ENCODE measurements around the gene SNX18. TPM values are rescaled to one million over a fixed set of nuclear protein-coding genes. Genes with fewer than 3 reads are reported as not detected.

SNX18 gene
- polyA plus RNA-seq, 1 of the 3 experiments (the other 2 are of a cell fraction): 4.6 TPM

GRCh38 chr5:54495027-54495426 is 22.5 kb upstream of the SNX18 start:
- peaks cover 12% of the 10 kb centered on the region for H3K27me3 ChIP-seq (ENCODE audit: insufficient read depth)
- H3K79me2 ChIP-seq (ENCODE audit: insufficient read depth): no peaks in the 10 kb centered on the region
- no peak overlapping the region for H3K9ac ChIP-seq
- H3K27ac ChIP-seq (ENCODE audit: low read depth in 2 of 2, low read length in 1 of 2): no peak overlapping the region
- TF ChIP-seq FOXJ3 (CRISPR knock-in tag; IDR thresholded peaks at IDR 0.05): no peak
- TF ChIP-seq FOXM1 (IDR thresholded peaks at IDR 0.05; ENCODE audit: low read depth): no peak
- TF ChIP-seq IRF3 (IDR thresholded peaks at IDR 0.05; ENCODE audit: low read depth, low read length): no peak
- TF ChIP-seq ZBTB33 (IDR thresholded peaks at IDR 0.05; ENCODE audit: borderline replicate concordance, low read depth): no peak
- TF ChIP-seq NFIC (IDR thresholded peaks at IDR 0.05; ENCODE audit: borderline replicate concordance): no peak
- TF ChIP-seq USF1 (IDR thresholded peaks at IDR 0.05; ENCODE audit: borderline replicate concordance, low read depth): no peak
- no peak for TF ChIP-seq RFX5 (IDR thresholded peaks at IDR 0.05; ENCODE audit: low read length)
- no peak for TF ChIP-seq POLR2AphosphoS5 (IDR thresholded peaks at IDR 0.05; ENCODE audit: low read depth, low read length)
- TF ChIP-seq RXRA (IDR thresholded peaks at IDR 0.05; ENCODE audit: borderline replicate concordance, low read depth): no peak
- TF ChIP-seq PBX3 (IDR thresholded peaks at IDR 0.05): no peak
- TF ChIP-seq USF2 (IDR thresholded peaks at IDR 0.05; ENCODE audit: borderline replicate concordance, low read depth, low read length): no peak
- no peak for TF ChIP-seq CHD2 (IDR thresholded peaks at IDR 0.05; ENCODE audit: low read length, partially characterized antibody)
- TF ChIP-seq CTCF (IDR thresholded peaks at IDR 0.05): no peak
- TF ChIP-seq MEF2A (IDR thresholded peaks at IDR 0.05; ENCODE audit: borderline replicate concordance, low read depth): no peak
- no peak for TF ChIP-seq YY1 (IDR thresholded peaks at IDR 0.05; ENCODE audit: low read depth)
- TF ChIP-seq JUND (IDR thresholded peaks at IDR 0.05): no peak
- H3K9me2 ChIP-seq: no peaks in the 10 kb centered on the region
- POLR2A ChIA-PET: no interaction called here
- no peak overlapping the region for H3K4me3 ChIP-seq (ENCODE audit: low read depth in 2 of 2, low read length in 1 of 2)
- DNase-seq: no peak
- no peak overlapping the region for H3K4me2 ChIP-seq
- no peaks in the 10 kb centered on the region for H4K20me1 ChIP-seq (ENCODE audit: insufficient read depth)
- H3F3A ChIP-seq (replicated peaks; ENCODE audit: insufficient read depth): no peaks in the 10 kb centered on the region
- H3K36me3 ChIP-seq (replicated peaks in 1 of 2; ENCODE audit: control insufficient read depth in 1 of 2, insufficient read depth in 2 of 2, low read length in 1 of 2): no peaks in the 10 kb centered on the region
- H3K9me3 ChIP-seq: no peaks in the 10 kb centered on the region
- no peaks in the 10 kb centered on the region; a peak in 1 of 4 replicates for H3K4me1 ChIP-seq (ENCODE audit: control insufficient read depth in 1 of 2, insufficient read depth in 2 of 2, low read depth in 1 of 2, low read length in 1 of 2)
- H2AFZ ChIP-seq (ENCODE audit: low read depth): no peak overlapping the region
- CTCF ChIA-PET: interaction anchor here (1.0 to 2.5 kb wide), 4 partner anchors 38 to 665 kb away, joined by 3 to 8 read pairs (median 4); partner anchors contain the start of gene GPX8
